GM20431 (cell line): ENCODE measurements around the gene PTS.
"Not testable (repeated sequence)": the region's sequence is repeated elsewhere in the genome, so short reads cannot be mapped to it uniquely, and the experiment has no call there.

ENCODE experiments used
- in situ Hi-C: fragments of 300-500 bp; cut with MseI, MboI; formaldehyde crosslinking; loops from one replicate; pipeline ENCODE4 v1.15.0; 2020; ENCODE audit warnings: low sequenced_read_pairs; ENCODE audit not compliant: unreplicated experiment

The PTS gene

GRCh38 chr11:112226062-112226830 lies at the start of gene PTS:
Gene PTS (plus strand): TSS chr11:112226428. CDS start chr11:112226444, 16 bp downstream.
- in situ Hi-C loops, result loop anchor here (10.0 kb wide), 1 partner anchor 59 kb away; no protein-coding TSS in a partner anchor

DNA sequence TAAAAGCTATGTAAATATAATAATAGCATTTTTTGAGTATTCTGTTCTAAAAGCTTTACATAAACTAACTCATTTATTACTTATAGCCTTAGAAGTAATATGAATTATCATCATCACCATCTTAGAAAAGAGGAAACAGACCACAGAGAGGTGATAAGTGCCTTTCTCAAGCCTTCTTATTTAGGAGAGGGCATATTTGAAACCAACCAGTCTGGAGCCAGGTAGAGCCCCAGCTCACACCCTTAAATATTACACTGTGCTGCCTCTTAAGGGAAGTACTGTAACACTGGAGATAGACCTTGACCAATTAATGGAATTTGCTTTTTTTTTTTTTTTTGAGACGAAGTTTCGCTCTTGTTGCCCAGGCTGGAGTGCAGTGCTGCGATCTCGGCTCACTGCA lies 48.6 kb upstream of the PTS start:
- in situ Hi-C loops, result no loop called here

- in situ Hi-C loops, result no loop called here
Observed at GRCh38 chr11:112178428-112178827, 47.8 kb upstream of the PTS start.

DNA sequence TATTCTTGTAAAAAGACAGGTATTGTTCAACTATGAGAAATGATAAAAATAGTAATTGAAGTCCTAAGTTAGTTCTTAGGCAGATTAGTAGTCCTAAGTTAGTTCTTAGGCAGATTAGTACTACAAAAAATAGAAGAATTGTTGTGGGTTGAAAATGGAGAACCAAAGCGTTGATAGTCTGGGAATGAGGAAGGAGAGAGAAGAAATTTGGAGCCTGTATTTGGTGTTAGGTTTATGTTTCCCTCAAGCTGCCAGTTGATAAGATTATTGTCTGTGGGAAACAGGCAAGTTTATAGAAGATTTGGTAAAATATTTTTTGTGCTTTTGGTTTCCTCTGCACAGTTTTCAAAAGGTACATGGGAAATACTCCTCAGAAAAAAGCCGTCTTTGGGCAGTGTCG lies 47.3 kb upstream of the PTS start:
- in situ Hi-C loops, result no loop called here

- in situ Hi-C loops, result no loop called here
Observed at GRCh38 chr11:112179601-112180000, 46.6 kb upstream of the PTS start.

DNA sequence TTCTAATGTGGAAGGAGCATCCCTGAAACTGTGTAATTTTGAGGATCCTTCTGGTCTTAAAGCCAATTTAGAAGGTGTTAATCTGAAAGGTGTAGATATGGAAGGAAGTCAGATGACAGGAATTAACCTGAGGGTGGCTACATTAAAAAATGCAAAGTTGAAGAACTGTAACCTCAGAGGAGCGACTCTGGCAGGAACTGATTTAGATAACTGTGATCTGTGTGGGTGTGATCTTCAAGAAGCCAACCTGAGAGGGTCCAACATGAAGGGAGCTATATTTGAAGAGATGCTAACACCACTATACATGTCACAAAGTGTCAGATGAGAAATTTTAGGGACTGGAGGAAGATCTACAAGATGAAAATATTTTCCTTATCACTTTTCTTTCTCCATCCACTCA lies 43.4 kb upstream of the PTS start:
- in situ Hi-C loops, result no loop called here

GRCh38 chr11:112185883-112186282 lies 40.3 kb upstream of the PTS start:
- in situ Hi-C loops, result no loop called here

DNA sequence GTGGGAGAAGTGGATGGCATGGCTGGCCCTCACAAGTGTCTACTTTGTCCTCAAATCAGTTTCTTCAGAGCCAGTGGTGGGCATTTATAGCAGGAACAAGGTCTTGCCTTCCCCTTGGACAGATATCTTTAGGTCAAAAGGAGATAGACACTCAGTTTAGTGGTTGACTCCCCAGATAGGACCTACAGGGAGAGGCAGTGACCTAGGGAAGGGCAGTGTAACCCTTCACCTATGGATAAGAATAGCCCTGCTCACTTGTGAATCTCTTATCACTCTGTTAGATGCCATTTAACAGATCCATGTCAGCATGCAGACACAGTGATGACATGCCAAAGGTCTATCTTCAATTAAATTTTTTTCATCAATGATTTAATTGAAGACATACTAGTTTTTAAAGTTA lies 39.9 kb upstream of the PTS start:
- in situ Hi-C loops, result no loop called here

GRCh38 chr11:112195113-112195512 lies 31.1 kb upstream of the PTS start:
- in situ Hi-C loops, result not testable (repeated sequence)

DNA sequence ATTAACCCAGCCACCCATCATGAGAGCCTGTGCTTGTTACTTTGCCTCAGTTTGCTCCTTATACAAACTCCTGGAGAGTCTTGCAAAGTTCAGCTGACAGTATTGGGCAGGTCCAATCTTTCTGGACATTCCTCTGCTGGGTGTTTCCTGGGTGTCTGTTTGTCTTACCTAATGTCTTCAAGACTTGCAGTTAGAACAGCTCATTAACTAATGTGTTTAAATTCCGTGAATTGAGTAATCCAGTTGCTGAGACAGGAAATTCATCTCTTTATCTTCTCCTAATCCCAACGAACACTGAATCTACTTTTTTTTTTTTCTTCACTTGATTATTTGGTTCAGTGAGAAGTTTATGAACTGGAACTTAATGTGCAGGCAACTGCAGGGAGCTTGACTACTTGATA lies 30.3 kb upstream of the PTS start:
- in situ Hi-C loops, result no loop called here

DNA sequence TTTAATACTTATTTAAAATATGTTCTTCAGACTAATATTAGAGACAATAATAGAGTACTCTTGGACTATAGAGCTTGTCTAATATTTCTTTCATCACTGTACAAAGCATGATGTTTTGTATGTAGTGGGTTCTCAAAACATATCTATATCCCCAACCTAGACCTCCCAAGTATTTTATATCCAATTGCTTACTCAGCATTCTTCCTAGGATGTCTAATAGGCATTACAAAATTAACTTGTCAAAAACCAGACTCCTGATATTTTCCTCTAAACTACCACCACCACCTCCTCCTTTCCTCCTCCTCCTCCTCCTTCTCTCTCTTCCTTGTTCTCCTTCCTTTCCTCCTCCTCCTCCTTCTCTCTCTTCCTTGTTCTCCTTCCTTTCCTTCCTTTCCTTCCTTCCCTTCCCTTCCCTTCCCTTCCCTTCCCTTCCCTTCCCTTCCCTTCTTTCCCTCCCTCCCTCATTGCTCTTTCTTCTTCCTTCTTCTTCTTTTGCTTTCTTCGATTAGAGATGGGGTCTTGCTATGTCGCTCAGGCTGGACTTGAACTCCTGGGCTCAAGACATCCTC lies 29.6 kb upstream of the PTS start:
- in situ Hi-C loops, result no loop called here

- in situ Hi-C loops, result not testable (repeated sequence)
Observed at GRCh38 chr11:112199101-112199500, 27.1 kb upstream of the PTS start.

DNA sequence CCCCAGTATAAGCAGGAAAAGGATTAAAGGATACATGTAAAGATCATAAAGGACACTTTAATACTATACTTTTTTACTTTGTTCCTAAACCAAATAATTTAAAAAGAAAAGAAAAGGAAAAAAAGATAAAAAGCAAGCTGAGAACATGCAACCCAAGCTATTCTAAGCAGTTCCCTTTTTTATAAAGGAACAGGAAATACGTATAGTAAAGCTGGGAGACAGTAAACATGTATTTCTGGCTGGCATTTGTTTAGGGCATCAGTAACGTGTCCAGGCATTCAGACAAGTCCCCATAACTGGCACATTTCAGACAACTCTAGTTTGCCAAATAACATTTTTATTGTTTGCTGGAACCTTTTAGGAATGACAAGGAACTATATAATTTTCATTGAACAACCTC lies 26.0 kb upstream of the PTS start:
- in situ Hi-C loops, result no loop called here

DNA sequence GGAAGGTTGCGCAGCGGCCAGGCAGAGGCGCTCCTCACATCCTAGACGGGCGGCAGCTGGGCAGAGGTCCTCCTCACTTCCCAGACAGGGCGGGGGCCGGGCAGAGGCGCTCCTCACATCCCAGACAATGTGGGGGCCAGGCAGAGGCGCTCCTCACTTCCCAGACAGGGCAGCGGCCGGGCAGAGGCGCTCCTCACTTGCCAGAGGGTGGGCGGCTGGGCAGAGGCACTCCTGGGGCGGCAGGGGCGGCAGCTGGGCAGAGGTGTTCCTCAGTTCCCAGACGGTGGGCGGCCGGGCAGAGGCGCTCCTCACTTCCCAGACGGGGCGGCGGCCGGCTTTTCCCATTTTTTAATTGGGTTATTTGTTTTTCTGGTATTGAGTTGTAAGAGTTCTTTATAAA lies 20.2 kb upstream of the PTS start:
- in situ Hi-C loops, result no loop called here

DNA sequence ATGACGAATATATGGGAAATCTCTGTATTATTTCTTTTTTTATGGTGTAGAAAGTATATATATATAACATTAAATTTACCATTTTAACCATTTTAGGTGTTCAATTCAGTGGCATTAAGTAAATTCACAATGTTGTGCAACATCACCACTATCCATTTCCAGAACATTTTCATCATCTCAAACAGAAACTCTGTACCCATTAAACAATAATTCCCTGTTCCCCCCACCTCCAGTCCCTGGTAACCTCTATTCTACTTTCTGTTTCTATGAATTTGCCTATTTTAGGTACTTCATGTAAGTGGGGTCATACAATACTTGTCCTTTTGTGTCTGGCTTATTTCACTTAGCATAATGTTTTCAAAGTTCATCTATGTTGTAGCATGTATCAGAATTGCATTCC lies 15.3 kb upstream of the PTS start:
- in situ Hi-C loops, result no loop called here

DNA sequence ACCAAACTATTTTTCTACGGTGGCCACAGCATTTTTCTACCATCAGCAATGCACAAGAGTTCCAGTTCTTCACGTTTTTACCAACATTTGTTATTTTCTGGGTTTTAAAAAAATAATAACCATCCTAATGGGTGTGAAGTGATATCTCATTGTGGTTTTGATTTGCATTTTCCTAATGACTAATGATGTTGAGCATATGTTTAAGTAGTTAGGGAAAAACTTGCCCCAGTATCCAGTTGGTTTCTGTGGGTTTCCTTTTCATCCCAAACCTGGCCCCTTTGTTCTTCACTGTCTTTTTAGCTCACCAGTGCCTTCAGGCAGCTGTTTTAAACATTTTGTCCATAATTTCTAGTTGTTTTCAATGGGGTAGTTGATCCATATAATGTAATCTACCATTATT lies 14.7 kb upstream of the PTS start:
- in situ Hi-C loops, result no loop called here

GRCh38 chr11:112212290-112212689 lies 13.9 kb upstream of the PTS start:
- in situ Hi-C loops, result no loop called here

GRCh38 chr11:112212710-112213109 lies 13.5 kb upstream of the PTS start:
- in situ Hi-C loops, result no loop called here

DNA sequence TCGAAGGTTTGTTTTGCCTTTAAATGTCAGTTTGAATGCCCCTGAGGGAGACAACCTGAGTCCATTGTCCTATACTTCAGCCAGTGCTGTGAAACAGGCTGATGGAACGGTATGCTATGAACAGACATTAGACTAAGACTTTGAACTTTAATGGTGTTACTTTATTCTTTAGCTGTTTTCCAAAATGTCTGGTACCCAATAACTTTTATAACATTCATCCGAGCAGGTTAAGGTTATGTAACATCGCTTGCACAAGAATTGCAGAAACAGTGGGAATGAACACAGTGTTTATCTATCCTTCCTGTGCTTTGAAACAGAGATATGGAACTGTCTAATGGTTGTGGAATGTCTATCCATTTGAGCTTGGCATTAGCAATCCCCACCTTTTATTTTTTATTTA lies 12.5 kb upstream of the PTS start:
- in situ Hi-C loops, result no loop called here

DNA sequence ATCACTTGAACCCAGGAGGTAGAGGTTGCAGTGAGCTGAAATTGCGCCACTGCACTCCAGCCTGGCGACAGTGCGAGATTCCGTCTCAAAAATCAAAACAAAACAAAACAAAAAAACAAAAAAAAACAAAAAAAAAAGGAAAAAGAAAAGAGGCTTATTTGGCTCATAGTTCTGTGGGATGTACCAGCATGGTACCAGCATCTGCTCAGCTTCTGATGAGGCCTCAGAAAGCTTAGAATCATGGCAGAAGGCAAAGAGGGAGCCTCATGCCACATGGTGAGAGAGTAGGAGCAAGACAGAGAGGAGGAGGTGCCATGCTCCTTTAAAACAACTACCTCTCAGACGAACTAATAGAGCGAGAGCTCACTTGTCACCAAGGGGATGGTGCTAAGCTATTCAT lies 10.6 kb upstream of the PTS start:
- in situ Hi-C loops, result no loop called here

DNA sequence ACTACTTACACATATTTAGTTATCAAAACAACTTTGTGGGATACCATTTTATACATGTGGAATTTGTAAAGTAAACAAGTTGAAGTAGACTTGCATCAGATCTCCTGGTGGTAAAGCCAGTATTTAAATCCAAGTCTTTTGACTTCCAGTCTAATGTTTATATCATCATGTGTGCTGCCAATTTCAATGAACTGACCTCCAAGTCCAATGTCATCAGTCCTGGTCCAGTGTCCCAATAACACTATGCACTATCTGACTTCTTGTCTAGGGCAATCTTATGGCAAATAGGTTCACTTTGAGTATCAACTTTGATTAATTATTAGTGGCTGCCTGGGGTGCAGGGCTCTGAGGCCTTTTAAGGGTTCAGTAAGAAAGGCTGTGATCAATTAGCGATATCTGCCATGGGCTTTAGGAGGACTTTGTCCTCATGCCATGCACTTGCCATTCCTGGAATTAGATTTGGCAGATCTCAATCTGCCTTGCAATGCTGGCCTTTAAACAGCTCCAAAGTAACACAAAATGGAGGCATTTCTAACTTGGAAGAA lies 9.6 kb upstream of the PTS start:
- in situ Hi-C loops, result no loop called here
